ENCODE measurements around the gene LCK. TPM values are rescaled to one million over a fixed set of nuclear protein-coding genes. Genes with fewer than 3 reads are reported as not detected.

LCK gene
- total and polyA plus RNA-seq, 9 of the 15 experiments (the other 6 are each of a cell fraction or from before 2014, with no cell fraction given), result 0.04 to 0.47 (median 0.13) TPM; not detected in 6

DNA sequence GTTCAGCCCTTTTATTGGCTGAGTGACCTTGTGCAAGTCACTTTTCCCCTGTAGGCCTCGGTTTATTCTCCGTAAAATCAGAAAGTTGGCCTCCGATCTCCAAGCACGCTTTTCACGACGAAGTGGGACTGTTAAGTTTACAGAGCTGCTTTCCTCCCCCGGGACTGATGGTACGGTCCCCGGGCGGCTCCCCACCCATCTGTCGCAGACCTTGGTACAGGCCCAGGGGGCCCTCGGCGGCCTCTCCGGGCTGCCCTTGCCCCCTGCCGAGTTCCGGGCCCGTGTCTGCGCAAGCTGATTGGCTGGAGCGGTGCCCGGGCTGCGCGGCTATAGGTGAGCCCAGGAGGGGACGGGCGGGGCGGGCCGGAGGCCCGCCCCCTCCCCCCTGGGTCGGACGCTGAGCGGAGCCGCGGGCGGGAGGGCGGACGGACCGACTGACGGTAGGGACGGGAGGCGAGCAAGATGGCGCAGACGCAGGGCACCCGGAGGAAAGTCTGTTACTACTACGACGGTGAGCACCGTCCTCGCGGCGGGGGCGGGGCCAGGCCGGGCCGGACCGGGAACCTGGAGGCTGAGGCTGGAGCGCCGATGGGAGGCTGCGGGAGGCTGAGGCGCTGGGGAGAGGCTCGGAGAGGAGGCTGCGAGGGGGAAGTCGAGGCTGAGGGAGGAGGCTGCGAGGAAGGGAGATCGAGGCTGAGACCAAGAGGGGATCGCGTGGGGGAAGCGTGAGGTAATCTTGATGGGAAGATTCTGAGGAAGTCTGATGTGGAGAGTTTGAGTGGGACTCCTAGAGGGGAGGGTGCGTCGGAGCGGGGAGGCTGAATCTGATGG is 40.9 kb downstream of the LCK start, which contains the start of gene HDAC1 (continued):
- TF ChIP-seq, protein P1, sequence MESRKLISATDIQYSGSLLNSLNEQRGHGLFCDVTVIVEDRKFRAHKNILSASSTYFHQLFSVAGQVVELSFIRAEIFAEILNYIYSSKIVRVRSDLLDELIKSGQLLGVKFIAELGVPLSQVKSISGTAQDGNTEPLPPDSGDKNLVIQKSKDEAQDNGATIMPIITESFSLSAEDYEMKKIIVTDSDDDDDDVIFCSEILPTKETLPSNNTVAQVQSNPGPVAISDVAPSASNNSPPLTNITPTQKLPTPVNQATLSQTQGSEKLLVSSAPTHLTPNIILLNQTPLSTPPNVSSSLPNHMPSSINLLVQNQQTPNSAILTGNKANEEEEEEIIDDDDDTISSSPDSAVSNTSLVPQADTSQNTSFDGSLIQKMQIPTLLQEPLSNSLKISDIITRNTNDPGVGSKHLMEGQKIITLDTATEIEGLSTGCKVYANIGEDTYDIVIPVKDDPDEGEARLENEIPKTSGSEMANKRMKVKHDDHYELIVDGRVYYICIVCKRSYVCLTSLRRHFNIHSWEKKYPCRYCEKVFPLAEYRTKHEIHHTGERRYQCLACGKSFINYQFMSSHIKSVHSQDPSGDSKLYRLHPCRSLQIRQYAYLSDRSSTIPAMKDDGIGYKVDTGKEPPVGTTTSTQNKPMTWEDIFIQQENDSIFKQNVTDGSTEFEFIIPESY (CRISPR knock-in tag; IDR thresholded peaks at IDR 0.05), result peak; percentile 49; the same call in 1 of the 2 replicates
- TF ChIP-seq MEF2D (tag; conservative IDR thresholded peaks at IDR 0.05; ENCODE audit: low read depth) (peak; percentile 35; the same call in 1 of the 2 replicates), CBFB (CRISPR knock-in tag; IDR thresholded peaks at IDR 0.05) (no peak), ZNF583 (CRISPR knock-in tag; IDR thresholded peaks at IDR 0.05) (peak; percentile 35; the same call in 1 of the 2 replicates), ZEB2 (IDR thresholded peaks at IDR 0.05) (peak; percentile 63; the same call in 1 of the 2 replicates), PTBP1 (IDR thresholded peaks at IDR 0.05; ENCODE audit: low read depth, low read length) (peak; percentile 91; the same call in 1 of the 2 replicates), DMBX1 (CRISPR knock-in tag; IDR thresholded peaks at IDR 0.05; ENCODE audit: borderline replicate concordance) (peak; percentile 74), PHF20 (IDR thresholded peaks at IDR 0.05; ENCODE audit: partially characterized antibody) (peak; percentile 73)
- TF ChIP-seq, protein P2, sequence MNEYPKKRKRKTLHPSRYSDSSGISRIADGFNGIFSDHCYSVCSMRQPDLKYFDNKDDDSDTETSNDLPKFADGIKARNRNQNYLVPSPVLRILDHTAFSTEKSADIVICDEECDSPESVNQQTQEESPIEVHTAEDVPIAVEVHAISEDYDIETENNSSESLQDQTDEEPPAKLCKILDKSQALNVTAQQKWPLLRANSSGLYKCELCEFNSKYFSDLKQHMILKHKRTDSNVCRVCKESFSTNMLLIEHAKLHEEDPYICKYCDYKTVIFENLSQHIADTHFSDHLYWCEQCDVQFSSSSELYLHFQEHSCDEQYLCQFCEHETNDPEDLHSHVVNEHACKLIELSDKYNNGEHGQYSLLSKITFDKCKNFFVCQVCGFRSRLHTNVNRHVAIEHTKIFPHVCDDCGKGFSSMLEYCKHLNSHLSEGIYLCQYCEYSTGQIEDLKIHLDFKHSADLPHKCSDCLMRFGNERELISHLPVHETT (CRISPR knock-in tag; conservative IDR thresholded peaks at IDR 0.05 in 1 of 2, IDR thresholded peaks at IDR 0.05 in 1 of 2), result peak in 1 of 2 experiments; percentile 95; a peak in 2 of 4 replicates
- TF ChIP-seq, protein P3, sequence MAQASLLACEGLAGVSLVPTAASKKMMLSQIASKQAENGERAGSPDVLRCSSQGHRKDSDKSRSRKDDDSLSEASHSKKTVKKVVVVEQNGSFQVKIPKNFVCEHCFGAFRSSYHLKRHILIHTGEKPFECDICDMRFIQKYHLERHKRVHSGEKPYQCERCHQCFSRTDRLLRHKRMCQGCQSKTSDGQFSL (CRISPR knock-in tag; IDR thresholded peaks at IDR 0.05), result peak; percentile 86
- TF ChIP-seq, protein P3 (tag; IDR thresholded peaks at IDR 0.05), result no peak
- TF ChIP-seq, protein P4, sequence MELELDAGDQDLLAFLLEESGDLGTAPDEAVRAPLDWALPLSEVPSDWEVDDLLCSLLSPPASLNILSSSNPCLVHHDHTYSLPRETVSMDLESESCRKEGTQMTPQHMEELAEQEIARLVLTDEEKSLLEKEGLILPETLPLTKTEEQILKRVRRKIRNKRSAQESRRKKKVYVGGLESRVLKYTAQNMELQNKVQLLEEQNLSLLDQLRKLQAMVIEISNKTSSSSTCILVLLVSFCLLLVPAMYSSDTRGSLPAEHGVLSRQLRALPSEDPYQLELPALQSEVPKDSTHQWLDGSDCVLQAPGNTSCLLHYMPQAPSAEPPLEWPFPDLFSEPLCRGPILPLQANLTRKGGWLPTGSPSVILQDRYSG (tag; conservative IDR thresholded peaks at IDR 0.05; ENCODE audit: low read depth), result 0 out of 2 replicates have a peak, but pooled peaks have one; percentile 8

Data from K562 (cell line).